Keratinocyte (primary cell): ENCODE data around the gene ERCC6.

ENCODE experiments used
- EZH2 ChIP-seq: IDR thresholded peaks from one replicate; pipeline ENCODE4 v1.6.1; 2012; ENCODE audit warnings: inconsistent platforms, mild to moderate bottlenecking, low read length, moderate library complexity
- TF ChIP-seq, protein P1 (sequence below), 3 experiments: IDR thresholded peaks in 1 of 3; conservative IDR thresholded peaks in 1 of 3; optimal IDR thresholded peaks in 1 of 3; 2 replicates in 2 of 3; 3 replicates in 1 of 3; pipeline versions ENCODE3 to v1.5.1; 2011; ENCODE audit warnings: low read length in 3 of 3, mild to moderate bottlenecking in 3 of 3, moderate library complexity in 2 of 3, control low read depth in 1 of 3, inconsistent platforms in 1 of 3; ENCODE audit not compliant: insufficient read depth in 2 of 3; ENCODE audit errors: extremely low read depth in 1 of 3

DNA sequence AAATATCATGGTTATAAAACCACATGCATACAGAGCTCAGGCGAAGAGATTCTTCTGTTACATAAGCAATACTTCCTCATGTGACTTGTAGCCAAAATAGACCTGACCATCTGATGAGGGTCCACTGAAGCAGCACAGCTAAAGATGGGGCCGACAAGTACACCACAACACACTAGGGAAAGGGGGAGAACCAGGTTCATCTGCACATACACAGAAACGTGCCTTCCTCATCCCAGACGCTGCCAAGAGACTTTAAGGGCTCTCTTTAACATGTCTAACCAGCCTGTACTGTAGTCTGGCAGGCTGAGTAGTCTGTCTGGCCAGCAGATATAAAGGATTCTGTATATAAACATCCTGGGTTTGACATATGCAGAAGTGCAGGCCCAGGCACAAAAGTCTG is 30.3 kb downstream of the ERCC6 start:
- TF ChIP-seq, protein P1, sequence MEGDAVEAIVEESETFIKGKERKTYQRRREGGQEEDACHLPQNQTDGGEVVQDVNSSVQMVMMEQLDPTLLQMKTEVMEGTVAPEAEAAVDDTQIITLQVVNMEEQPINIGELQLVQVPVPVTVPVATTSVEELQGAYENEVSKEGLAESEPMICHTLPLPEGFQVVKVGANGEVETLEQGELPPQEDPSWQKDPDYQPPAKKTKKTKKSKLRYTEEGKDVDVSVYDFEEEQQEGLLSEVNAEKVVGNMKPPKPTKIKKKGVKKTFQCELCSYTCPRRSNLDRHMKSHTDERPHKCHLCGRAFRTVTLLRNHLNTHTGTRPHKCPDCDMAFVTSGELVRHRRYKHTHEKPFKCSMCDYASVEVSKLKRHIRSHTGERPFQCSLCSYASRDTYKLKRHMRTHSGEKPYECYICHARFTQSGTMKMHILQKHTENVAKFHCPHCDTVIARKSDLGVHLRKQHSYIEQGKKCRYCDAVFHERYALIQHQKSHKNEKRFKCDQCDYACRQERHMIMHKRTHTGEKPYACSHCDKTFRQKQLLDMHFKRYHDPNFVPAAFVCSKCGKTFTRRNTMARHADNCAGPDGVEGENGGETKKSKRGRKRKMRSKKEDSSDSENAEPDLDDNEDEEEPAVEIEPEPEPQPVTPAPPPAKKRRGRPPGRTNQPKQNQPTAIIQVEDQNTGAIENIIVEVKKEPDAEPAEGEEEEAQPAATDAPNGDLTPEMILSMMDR (optimal IDR thresholded peaks at IDR 0.05 in 1 of 3, IDR thresholded peaks at IDR 0.05 in 1 of 3, conservative IDR thresholded peaks at IDR 0.05 in 1 of 3; ENCODE audit: extremely low read depth in 1 of 3, insufficient read depth in 2 of 3, low read length in 3 of 3): no peak
- no peak for TF ChIP-seq EZH2
